ENCODE measurements around the gene PLXNA4. TPM values are rescaled to one million over a fixed set of nuclear protein-coding genes. Genes with fewer than 3 reads are reported as not detected.

The PLXNA4 gene
- total RNA-seq, 4 donors from 2014 or later = 0.49 to 7.1 (median 2.0) TPM

- no peak overlapping the region for H3K27ac ChIP-seq
- intact Hi-C loops (cut with DNase I) = no loop called here
- WGBS, 2 donors = 46 to 50% methylated on average over 3 to 6 of the region's 6 CpGs
- H3K4me3 ChIP-seq = no peak overlapping the region
- H3K27me3 ChIP-seq = peaks cover 0 to 48% (median 3%) of the 10 kb centered on the region in 4 donors
- TF ChIP-seq POLR2A (IDR thresholded peaks at IDR 0.05) = no peak
- TF ChIP-seq, protein P1, sequence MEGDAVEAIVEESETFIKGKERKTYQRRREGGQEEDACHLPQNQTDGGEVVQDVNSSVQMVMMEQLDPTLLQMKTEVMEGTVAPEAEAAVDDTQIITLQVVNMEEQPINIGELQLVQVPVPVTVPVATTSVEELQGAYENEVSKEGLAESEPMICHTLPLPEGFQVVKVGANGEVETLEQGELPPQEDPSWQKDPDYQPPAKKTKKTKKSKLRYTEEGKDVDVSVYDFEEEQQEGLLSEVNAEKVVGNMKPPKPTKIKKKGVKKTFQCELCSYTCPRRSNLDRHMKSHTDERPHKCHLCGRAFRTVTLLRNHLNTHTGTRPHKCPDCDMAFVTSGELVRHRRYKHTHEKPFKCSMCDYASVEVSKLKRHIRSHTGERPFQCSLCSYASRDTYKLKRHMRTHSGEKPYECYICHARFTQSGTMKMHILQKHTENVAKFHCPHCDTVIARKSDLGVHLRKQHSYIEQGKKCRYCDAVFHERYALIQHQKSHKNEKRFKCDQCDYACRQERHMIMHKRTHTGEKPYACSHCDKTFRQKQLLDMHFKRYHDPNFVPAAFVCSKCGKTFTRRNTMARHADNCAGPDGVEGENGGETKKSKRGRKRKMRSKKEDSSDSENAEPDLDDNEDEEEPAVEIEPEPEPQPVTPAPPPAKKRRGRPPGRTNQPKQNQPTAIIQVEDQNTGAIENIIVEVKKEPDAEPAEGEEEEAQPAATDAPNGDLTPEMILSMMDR (IDR thresholded peaks at IDR 0.05) = peak in 1 of 6 experiments; percentile 8
- H3K4me1 ChIP-seq = peaks cover 0 to 13% (median 0%) of the 10 kb centered on the region in 3 donors
- H3K36me3 ChIP-seq = no peaks in the 10 kb centered on the region
- DNase-seq = no peak
- no peaks in the 10 kb centered on the region for H3K9me3 ChIP-seq
These were observed 254.9 kb downstream of the PLXNA4 start for GRCh38 chr7:132321387-132321786.

DNA sequence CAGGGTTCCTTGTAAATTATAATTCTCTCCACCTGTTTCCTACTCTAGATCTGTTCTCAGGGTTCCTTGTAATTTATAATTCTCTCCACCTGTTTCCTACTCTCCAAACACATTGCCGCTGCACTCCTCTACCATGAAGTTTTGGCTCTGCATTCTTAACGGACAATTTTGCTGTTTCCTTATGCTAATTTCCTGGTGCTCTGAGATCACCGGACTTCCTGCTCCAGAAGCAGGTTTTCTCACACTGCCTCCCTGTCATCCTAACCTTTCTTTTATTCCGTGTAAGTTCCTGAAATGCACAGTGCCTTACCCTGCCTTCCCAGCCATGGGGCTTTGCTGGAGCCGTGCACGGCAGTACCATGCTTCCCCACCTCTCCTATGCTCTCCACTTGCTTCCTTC is 256.8 kb downstream of the PLXNA4 start:
- WGBS, 2 donors = 46 to 47% methylated on average over 6 of the region's 6 CpGs
- no peak for DNase-seq
- Histone ChIP-seq H3K4me1 (peaks cover 0 to 13% (median 0%) of the 10 kb centered on the region in 3 donors), H3K4me3 (no peak overlapping the region), H3K9me3 (no peaks in the 10 kb centered on the region), H3K27ac (no peak overlapping the region), H3K36me3 (no peaks in the 10 kb centered on the region), H3K27me3 (peaks cover 0 to 33% (median 3%) of the 10 kb centered on the region in 4 donors)
- intact Hi-C loops (cut with DNase I) = loop anchor here (5.0 kb wide), 1 partner anchor 263 kb away; no protein-coding TSS in a partner anchor
- TF ChIP-seq POLR2A (IDR thresholded peaks at IDR 0.05) = no peak
- TF ChIP-seq, protein P1 (IDR thresholded peaks at IDR 0.05) = no peak

GRCh38 chr7:132318352-132319318 is 257.6 kb downstream of the PLXNA4 start:
- no peak for DNase-seq

GRCh38 chr7:132317701-132318351 is 258.4 kb downstream of the PLXNA4 start:
- no peak overlapping the region for H3K27ac ChIP-seq
- TF ChIP-seq POLR2A (IDR thresholded peaks at IDR 0.05) = no peak
- TF ChIP-seq, protein P1 (IDR thresholded peaks at IDR 0.05) = no peak
- 60 to 65% methylated on average over 5 to 6 of the region's 7 CpGs for WGBS, 2 donors
- H3K9me3 ChIP-seq = no peaks in the 10 kb centered on the region
- peaks cover 0 to 13% (median 0%) of the 10 kb centered on the region in 3 donors for H3K4me1 ChIP-seq
- no peaks in the 10 kb centered on the region for H3K36me3 ChIP-seq
- DNase-seq = no peak
- no peak overlapping the region for H3K4me3 ChIP-seq
- peaks cover 0 to 39% (median 3%) of the 10 kb centered on the region in 4 donors for H3K27me3 ChIP-seq
- intact Hi-C loops (cut with DNase I) = loop anchor here (5.0 kb wide), 1 partner anchor 264 kb away; no protein-coding TSS in a partner anchor

More at GRCh38 chr7:132318352-132319318, 257.6 kb downstream of the PLXNA4 start:
- Histone ChIP-seq H3K9me3 (no peaks in the 10 kb centered on the region), H3K36me3 (no peaks in the 10 kb centered on the region), H3K27ac (no peak overlapping the region), H3K4me3 (no peak overlapping the region), H3K27me3 (peaks cover 0 to 38% (median 3%) of the 10 kb centered on the region in 4 donors), H3K4me1 (peaks cover 0 to 13% (median 0%) of the 10 kb centered on the region in 3 donors)
- WGBS, 2 donors = 12 to 18% methylated on average over 11 to 14 of the region's 20 CpGs
- TF ChIP-seq, protein P1 (IDR thresholded peaks at IDR 0.05) = peak; percentile 80 to 93 (median 87)
- TF ChIP-seq POLR2A (IDR thresholded peaks at IDR 0.05) = no peak
- intact Hi-C loops (cut with DNase I) = loop anchor here (5.0 kb wide), 1 partner anchor 264 kb away; no protein-coding TSS in a partner anchor
